Nephron (organoid): Measurements from ENCODE around the gene ARID3B.

ENCODE experiments used
- H3K27ac Mint-ChIP-seq, 3 experiments: 2 replicates each; pipeline ENCODE4 v1.8.0; 2020; ENCODE audit warnings: mixed read lengths in 3 of 3, mild to moderate bottlenecking in 2 of 3, moderate library complexity in 1 of 3
- H3K27me3 Mint-ChIP-seq: 2 replicates; pipeline ENCODE4 v1.8.0; 2021; ENCODE audit warnings: low read depth, mild to moderate bottlenecking, moderate library complexity, mixed read lengths
- H3K36me3 Mint-ChIP-seq: 2 replicates; pipeline ENCODE4 v1.8.0; 2020; ENCODE audit warnings: low read depth, mixed read lengths
- H3K4me1 Mint-ChIP-seq: 2 replicates; pipeline ENCODE4 v1.8.0; 2020; ENCODE audit warnings: mixed read lengths
- H3K4me3 Mint-ChIP-seq, 3 experiments: 2 replicates each; pipeline ENCODE4 v1.8.0; 2020; ENCODE audit warnings: mild to moderate bottlenecking in 3 of 3, mixed read lengths in 3 of 3, moderate library complexity in 2 of 3
- H3K9me3 Mint-ChIP-seq: 2 replicates; pipeline ENCODE4 v1.8.0; 2020; ENCODE audit warnings: mixed read lengths
- TF ChIP-seq, protein P1 (sequence below), 3 experiments: fragments of 200-600 bp; sonication (generic); IDR thresholded peaks; one replicate each; pipeline ENCODE4 v1.5.0; 2021; ENCODE audit warnings: antibody characterized with exemption in 3 of 3; ENCODE audit not compliant: unreplicated experiment in 3 of 3

The ARID3B gene

DNA sequence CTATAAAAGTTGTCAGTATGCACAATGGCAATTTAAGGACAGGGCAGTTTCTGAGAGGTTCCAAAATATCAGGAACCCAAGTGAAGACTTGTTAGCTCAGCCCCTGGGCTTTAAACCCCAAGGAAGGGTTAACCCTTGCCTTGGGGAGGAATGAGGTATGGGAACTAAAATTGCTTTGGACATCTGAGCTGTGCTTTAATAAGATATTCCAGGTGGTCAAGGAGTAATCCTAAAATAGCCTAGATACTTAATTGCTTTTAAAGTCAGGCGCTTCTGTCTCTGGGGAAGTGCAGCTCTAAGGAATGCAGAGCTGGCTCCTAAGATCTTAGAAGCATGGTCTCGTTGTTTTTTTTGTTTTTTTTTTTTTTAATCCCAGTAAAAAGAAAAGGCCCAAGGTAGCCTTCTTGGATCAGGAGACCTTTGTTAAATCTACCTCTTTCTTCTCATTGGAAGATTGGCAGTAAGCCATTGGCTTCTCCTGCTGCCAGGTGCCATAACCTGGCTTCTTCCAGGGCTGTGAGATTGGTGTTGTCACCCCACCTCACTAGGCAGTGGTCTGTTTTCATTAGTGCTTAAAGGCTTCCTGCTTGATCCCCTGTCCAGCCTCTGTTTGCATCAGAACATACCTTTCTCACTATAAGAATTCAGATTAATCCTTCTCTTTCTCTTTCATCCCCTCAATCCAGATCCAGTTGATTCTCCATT lies 24.5 kb downstream of the ARID3B start:
- Mint-ChIP-seq H3K4me1 (peaks cover 30% of the 10 kb centered on the region), H3K36me3 (peaks cover 21% of the 10 kb centered on the region), H3K4me3 (no peak overlapping the region), H3K27me3 (peaks cover 1% of the 10 kb centered on the region), H3K27ac (peak overlapping the region in 2 of 3 experiments; percentile 9 to 15), H3K9me3 (no peaks in the 10 kb centered on the region)
- TF ChIP-seq, protein P1, sequence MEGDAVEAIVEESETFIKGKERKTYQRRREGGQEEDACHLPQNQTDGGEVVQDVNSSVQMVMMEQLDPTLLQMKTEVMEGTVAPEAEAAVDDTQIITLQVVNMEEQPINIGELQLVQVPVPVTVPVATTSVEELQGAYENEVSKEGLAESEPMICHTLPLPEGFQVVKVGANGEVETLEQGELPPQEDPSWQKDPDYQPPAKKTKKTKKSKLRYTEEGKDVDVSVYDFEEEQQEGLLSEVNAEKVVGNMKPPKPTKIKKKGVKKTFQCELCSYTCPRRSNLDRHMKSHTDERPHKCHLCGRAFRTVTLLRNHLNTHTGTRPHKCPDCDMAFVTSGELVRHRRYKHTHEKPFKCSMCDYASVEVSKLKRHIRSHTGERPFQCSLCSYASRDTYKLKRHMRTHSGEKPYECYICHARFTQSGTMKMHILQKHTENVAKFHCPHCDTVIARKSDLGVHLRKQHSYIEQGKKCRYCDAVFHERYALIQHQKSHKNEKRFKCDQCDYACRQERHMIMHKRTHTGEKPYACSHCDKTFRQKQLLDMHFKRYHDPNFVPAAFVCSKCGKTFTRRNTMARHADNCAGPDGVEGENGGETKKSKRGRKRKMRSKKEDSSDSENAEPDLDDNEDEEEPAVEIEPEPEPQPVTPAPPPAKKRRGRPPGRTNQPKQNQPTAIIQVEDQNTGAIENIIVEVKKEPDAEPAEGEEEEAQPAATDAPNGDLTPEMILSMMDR (IDR thresholded peaks at IDR 0.05; ENCODE audit: unreplicated experiment in 3 of 3): no peak

DNA sequence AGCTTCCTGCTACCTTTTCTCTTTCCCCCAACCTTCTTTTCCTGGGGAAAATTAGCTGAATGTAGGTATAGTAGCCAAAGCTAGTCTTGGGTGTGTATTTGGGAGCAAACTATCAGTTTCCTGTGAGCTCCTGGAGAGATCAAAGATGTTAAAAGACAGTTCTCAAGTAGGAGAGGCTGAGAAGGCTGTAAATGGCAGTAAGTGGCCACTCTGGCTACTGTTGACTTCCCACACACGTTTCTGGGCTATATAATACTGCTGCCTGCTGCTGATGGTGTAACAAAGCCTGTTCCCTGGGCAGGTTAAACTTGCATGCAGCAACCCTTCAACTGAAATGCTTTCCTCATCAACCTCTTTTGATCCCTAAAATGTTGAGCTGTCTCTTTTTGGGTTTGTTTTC lies 27.6 kb downstream of the ARID3B start:
- H3K4me1 Mint-ChIP-seq: peaks cover 37% of the 10 kb centered on the region
- H3K36me3 Mint-ChIP-seq: peaks cover 29% of the 10 kb centered on the region
- TF ChIP-seq, protein P1 (IDR thresholded peaks at IDR 0.05; ENCODE audit: unreplicated experiment in 3 of 3): no peak
- no peaks in the 10 kb centered on the region for H3K9me3 Mint-ChIP-seq
- no peak overlapping the region for H3K4me3 Mint-ChIP-seq
- peaks cover 5% of the 10 kb centered on the region for H3K27me3 Mint-ChIP-seq
- peak overlapping the region in 1 of 3 experiments; percentile 40 for H3K27ac Mint-ChIP-seq

DNA sequence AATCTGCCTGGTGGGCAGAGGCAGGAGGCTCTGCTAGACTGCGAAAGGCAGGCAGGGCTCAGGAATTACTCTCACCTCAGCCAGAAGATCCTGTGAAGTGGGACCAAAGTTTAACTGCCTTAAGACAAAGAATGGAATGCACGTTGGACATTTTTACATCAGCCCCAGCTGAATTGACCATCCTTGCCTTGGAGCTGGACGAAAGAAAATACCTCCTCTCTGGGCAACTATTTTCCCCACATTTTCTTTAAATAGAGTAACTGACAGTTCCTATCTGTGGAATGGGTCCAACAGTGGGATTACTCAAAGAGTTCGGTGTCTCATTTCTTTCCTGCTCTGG lies 28.7 kb downstream of the ARID3B start:
- Mint-ChIP-seq H3K27me3 (peaks cover 5% of the 10 kb centered on the region), H3K36me3 (peaks cover 40% of the 10 kb centered on the region), H3K9me3 (no peaks in the 10 kb centered on the region), H3K27ac (no peak overlapping the region), H3K4me1 (peaks cover 37% of the 10 kb centered on the region), H3K4me3 (no peak overlapping the region)
- TF ChIP-seq, protein P1 (IDR thresholded peaks at IDR 0.05; ENCODE audit: unreplicated experiment in 3 of 3): no peak

DNA sequence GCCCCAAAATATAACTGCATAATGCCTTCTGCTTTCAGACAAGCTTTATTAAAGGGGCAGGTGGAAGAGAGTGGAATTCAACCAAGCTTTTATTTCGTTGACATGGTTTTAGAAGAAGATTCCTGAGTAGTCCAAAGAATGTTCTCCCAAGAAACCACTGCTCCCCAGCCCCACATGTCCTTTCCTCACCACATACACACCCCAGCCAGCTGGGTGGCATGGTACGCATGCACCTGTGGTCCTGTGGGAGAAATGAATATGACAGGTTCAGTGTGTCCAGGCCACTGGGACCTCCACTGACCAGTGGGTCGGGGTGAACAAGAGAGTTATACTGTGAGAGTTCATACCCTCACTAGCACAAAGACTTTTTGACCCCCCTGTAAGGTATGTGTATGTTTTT lies 30.2 kb downstream of the ARID3B start:
- H3K4me3 Mint-ChIP-seq: no peak overlapping the region
- H3K9me3 Mint-ChIP-seq: no peaks in the 10 kb centered on the region
- TF ChIP-seq, protein P1 (IDR thresholded peaks at IDR 0.05; ENCODE audit: unreplicated experiment in 3 of 3): no peak
- H3K27ac Mint-ChIP-seq: peak overlapping the region in 1 of 3 experiments; percentile 45
- peaks cover 36% of the 10 kb centered on the region for H3K4me1 Mint-ChIP-seq
- H3K27me3 Mint-ChIP-seq: peaks cover 5% of the 10 kb centered on the region
- peaks cover 54% of the 10 kb centered on the region for H3K36me3 Mint-ChIP-seq

DNA sequence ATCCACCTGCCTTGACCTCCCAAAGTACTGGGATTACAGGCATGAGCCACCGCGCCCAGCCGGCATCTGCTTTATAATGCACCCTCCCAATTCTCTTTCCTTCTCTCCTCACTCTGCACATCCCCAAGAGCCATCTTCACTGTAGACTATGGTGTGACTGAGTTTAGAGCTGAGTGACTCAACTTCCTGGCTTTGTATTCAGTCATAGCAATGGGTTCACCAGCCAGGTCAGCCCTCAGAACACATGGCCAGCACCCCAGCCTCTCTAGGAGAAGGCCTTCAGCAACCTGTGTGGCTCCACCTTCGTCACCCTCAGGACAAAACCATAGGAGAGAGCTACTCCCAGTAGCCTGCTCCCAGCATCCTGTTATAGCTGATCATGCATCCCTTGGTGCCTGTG lies 33.0 kb downstream of the ARID3B start:
- H3K27me3 Mint-ChIP-seq: peaks cover 5% of the 10 kb centered on the region
- peaks cover 16% of the 10 kb centered on the region for H3K4me1 Mint-ChIP-seq
- H3K4me3 Mint-ChIP-seq: no peak overlapping the region
- peak overlapping the region in 1 of 3 experiments; percentile 49 for H3K27ac Mint-ChIP-seq
- TF ChIP-seq, protein P1 (IDR thresholded peaks at IDR 0.05; ENCODE audit: unreplicated experiment in 3 of 3): no peak
- H3K36me3 Mint-ChIP-seq: peaks cover 63% of the 10 kb centered on the region
- no peaks in the 10 kb centered on the region for H3K9me3 Mint-ChIP-seq

DNA sequence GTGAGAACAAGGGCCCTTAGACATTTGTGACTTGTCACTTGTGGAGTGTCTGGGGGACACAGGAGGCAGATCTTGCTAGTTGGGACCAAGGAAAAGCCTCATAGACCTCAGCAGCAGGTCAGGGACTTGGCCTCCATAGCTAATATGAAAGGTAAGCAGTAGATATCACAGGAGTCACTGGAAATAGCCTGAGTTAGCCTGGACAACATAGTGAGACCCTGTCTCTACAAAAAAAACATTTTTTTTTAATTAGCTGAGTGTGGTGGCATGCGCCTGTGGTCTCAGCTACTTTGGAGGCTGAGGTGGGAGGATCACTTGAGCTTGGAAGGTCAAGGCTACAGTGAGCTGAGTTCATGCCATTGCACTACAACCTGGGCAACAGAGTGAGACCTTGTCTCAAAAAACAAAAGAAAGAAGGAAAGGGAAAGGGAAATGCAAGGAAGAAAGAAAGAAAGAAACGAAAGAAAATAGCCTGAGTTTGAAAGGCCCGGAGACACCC lies 37.5 kb downstream of the ARID3B start:
- Mint-ChIP-seq H3K27ac (no peak overlapping the region), H3K4me1 (peaks cover 9% of the 10 kb centered on the region), H3K9me3 (no peaks in the 10 kb centered on the region), H3K4me3 (no peak overlapping the region), H3K36me3 (peaks cover 42% of the 10 kb centered on the region), H3K27me3 (no peaks in the 10 kb centered on the region)
- TF ChIP-seq, protein P1 (IDR thresholded peaks at IDR 0.05; ENCODE audit: unreplicated experiment in 3 of 3): no peak
